Measurements from ENCODE around the gene GCK. TPM values are rescaled to one million over a fixed set of nuclear protein-coding genes. Genes with fewer than 3 reads are reported as not detected.

GCK gene
- 1 to 10 TPM in 1 of 2 donors, under 1 TPM in 1; 0.91 to 2.7 TPM for total RNA-seq

- Histone ChIP-seq H3K36me3 (no peaks in the 10 kb centered on the region), H3K27ac (no peak within 1 kb of the TSS), H3K9me3 (no peaks in the 10 kb centered on the region), H3K27me3 (replicated peaks; ENCODE audit: insufficient read depth) (no peaks in the 10 kb centered on the region), H3K4me1 (replicated peaks) (no peaks in the 10 kb centered on the region), H3K4me3 (no peak within 1 kb of the TSS)
- intact Hi-C loops (cut with DNase I) = no loop called here
- no peak for DNase-seq (ENCODE audit: low spot score)
- TF ChIP-seq CTCF (IDR thresholded peaks at IDR 0.05) (no peak), POLR2A (IDR thresholded peaks at IDR 0.05) (no peak), POLR2AphosphoS5 (IDR thresholded peaks at IDR 0.05) (no peak)
- 75% methylated on average over 11 of the region's 11 CpGs for WGBS
Measured at GRCh38 chr7:44189286-44189992, at the start of gene GCK. GCK (minus strand) TSS chr7:44189439; CDS start chr7:44188953, 486 bp downstream.

DNA sequence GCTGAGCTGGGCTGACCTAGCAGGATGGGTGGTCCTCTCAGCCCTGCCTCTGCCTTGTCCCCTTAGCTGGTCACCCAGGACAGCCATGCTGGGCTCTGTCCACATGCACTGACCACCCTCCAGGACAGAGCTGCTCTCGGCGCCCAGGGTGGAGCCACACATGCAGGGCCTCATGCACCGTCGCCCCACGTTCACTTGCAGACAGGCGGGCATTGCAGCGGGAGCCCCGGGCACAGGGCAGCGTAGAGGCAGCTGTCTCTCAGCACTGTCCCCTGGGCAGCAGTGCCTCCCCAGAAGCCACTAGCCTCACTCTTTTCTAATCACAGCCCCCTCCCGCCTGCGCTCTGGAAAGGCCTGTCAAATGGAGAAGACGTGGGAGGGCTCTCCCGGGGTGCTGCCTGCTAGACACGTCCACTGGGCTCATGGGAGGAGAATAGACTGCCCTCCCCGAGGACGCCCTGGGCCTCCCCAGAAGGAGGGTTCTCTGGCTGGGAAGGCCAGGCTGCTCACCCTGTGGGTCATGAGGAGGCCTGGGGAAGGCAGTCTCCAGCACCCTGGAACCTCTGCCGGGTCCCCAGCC lies 49.0 kb upstream of the GCK start:
- no peak for TF ChIP-seq POLR2A (IDR thresholded peaks at IDR 0.05)
- TF ChIP-seq CTCF (IDR thresholded peaks at IDR 0.05) = no peak
- TF ChIP-seq POLR2AphosphoS5 (IDR thresholded peaks at IDR 0.05) = no peak
- Histone ChIP-seq H3K27me3 (replicated peaks; ENCODE audit: insufficient read depth) (no peaks in the 10 kb centered on the region), H3K27ac (no peak overlapping the region), H3K4me3 (no peak overlapping the region), H3K4me1 (replicated peaks) (no peaks in the 10 kb centered on the region), H3K9me3 (no peaks in the 10 kb centered on the region), H3K36me3 (no peaks in the 10 kb centered on the region)
- intact Hi-C loops (cut with DNase I) = no loop called here
- no peak for DNase-seq (ENCODE audit: low spot score)
- WGBS = 80% methylated on average over 13 of the region's 17 CpGs

- Histone ChIP-seq H3K4me1 (replicated peaks) (no peaks in the 10 kb centered on the region), H3K36me3 (no peaks in the 10 kb centered on the region), H3K4me3 (no peak overlapping the region), H3K27me3 (replicated peaks; ENCODE audit: insufficient read depth) (no peaks in the 10 kb centered on the region), H3K9me3 (no peaks in the 10 kb centered on the region), H3K27ac (no peak overlapping the region)
- WGBS = 92% methylated on average over 10 of the region's 10 CpGs
- intact Hi-C loops (cut with DNase I) = no loop called here
- TF ChIP-seq POLR2A (IDR thresholded peaks at IDR 0.05) (no peak), POLR2AphosphoS5 (IDR thresholded peaks at IDR 0.05) (no peak), CTCF (IDR thresholded peaks at IDR 0.05) (no peak)
- DNase-seq (ENCODE audit: low spot score) = no peak
Measured at GRCh38 chr7:44237696-44238095, 48.5 kb upstream of the GCK start.

DNA sequence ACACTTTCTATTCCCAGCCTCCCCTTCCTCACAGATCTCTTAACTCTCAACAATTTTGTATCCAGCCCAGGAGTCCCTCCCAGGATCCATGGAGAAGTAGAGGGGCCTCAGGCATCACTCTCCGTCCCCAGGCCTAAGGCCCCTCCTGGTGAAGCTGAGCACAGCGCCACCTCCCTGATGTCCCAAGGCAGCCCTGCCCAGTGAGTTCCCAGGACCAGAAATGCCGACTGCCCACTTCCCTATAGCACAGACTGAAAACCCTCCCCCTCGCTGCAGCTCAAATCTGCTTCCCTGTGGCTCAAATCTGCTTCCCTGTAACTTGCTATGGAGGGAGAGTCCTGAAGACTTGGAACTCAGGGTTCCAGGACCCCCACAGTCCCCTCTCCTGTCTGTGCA lies 47.1 kb upstream of the GCK start:
- WGBS = 69% methylated on average over 4 of the region's 4 CpGs
- TF ChIP-seq POLR2A (IDR thresholded peaks at IDR 0.05) = no peak
- TF ChIP-seq POLR2AphosphoS5 (IDR thresholded peaks at IDR 0.05) = no peak
- TF ChIP-seq CTCF (IDR thresholded peaks at IDR 0.05) = no peak
- Histone ChIP-seq H3K4me3 (no peak overlapping the region), H3K4me1 (replicated peaks) (no peaks in the 10 kb centered on the region), H3K27me3 (replicated peaks; ENCODE audit: insufficient read depth) (no peaks in the 10 kb centered on the region), H3K27ac (no peak overlapping the region), H3K9me3 (no peaks in the 10 kb centered on the region), H3K36me3 (no peaks in the 10 kb centered on the region)
- intact Hi-C loops (cut with DNase I) = no loop called here
- DNase-seq (ENCODE audit: low spot score) = no peak
